ENCODE measurements around the gene MED17. TPM values are rescaled to one million over a fixed set of nuclear protein-coding genes. Genes with fewer than 3 reads are reported as not detected.

The MED17 gene
- total and polyA plus RNA-seq, 4 donors: 9.2 to 56.8 (median 20.4) TPM

DNA sequence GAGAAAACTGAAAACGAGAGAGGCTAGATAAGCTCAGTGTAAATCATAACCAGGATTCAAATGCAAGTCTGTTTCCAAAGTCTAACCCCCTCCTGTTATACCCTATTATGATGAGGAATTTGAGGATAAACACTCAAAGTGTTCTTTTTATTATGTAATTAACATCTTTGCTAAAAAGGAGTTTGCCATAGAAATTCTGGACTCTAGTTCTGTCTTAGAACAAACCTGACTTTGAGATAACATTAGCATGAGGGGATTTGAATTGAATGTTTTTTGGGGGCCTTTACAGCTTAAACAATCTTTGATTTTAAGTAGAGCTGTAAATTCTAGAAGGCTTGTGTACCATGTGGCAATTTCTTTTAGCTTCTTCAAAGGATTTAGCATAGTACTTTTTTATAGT is 33.1 kb upstream of the MED17 start:
- TF ChIP-seq, protein P1, sequence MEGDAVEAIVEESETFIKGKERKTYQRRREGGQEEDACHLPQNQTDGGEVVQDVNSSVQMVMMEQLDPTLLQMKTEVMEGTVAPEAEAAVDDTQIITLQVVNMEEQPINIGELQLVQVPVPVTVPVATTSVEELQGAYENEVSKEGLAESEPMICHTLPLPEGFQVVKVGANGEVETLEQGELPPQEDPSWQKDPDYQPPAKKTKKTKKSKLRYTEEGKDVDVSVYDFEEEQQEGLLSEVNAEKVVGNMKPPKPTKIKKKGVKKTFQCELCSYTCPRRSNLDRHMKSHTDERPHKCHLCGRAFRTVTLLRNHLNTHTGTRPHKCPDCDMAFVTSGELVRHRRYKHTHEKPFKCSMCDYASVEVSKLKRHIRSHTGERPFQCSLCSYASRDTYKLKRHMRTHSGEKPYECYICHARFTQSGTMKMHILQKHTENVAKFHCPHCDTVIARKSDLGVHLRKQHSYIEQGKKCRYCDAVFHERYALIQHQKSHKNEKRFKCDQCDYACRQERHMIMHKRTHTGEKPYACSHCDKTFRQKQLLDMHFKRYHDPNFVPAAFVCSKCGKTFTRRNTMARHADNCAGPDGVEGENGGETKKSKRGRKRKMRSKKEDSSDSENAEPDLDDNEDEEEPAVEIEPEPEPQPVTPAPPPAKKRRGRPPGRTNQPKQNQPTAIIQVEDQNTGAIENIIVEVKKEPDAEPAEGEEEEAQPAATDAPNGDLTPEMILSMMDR (IDR thresholded peaks at IDR 0.05; ENCODE audit: control extremely low read depth, extremely low read depth): no peak
- Histone ChIP-seq H3K36me3 (ENCODE audit: control insufficient read depth in 4 of 4, insufficient read depth in 4 of 4, low read length in 4 of 4) (peaks cover 5 to 16% (median 11%) of the 10 kb centered on the region in 4 donors), H3K9me3 (ENCODE audit: control insufficient read depth in 4 of 4, insufficient read depth in 3 of 4, low read length in 3 of 4) (no peaks in the 10 kb centered on the region), H3K9ac (ENCODE audit: insufficient read depth in 1 of 2, low read length in 2 of 2) (no peak overlapping the region), H3K4me3 (no peak overlapping the region), H3K27ac (ENCODE audit: low read depth in 1 of 2, low read length in 1 of 2) (no peak overlapping the region), H3K4me1 (ENCODE audit: control insufficient read depth in 5 of 5, insufficient read depth in 5 of 5, low read length in 5 of 5) (peaks cover 0 to 3% (median 0%) of the 10 kb centered on the region in 5 donors), H3K27me3 (ENCODE audit: control insufficient read depth in 3 of 3, insufficient read depth in 3 of 3, low read length in 2 of 3) (no peaks in the 10 kb centered on the region)
- no peak for ATAC-seq (ENCODE audit: insufficient read depth, low FRiP score)
- WGBS, 2 donors: 62 to 80% methylated on average over 1 of the region's 1 CpG
- DNase-seq: no peak

DNA sequence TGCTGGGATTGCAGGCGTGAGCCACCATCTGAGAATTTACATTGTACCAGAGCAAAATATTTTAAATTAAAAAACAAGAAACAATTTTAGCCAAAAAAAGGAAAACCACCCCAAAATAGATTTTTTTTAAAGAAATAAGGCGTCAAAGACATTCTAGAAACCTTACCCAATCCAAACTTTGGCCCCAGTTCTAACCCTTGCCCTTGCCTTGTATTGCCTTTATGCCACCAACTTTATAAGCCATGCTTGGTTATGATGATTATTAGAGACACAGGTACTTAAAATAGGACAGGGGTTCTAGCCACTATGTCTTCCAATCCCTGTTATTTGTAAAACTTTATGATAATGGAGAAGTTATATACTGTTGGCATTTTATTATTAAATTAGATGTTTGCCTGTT is 30.8 kb upstream of the MED17 start:
- ATAC-seq (ENCODE audit: insufficient read depth, low FRiP score): no peak
- H3K27me3 ChIP-seq (ENCODE audit: control insufficient read depth in 3 of 3, insufficient read depth in 3 of 3, low read length in 2 of 3): no peaks in the 10 kb centered on the region
- TF ChIP-seq, protein P1 (IDR thresholded peaks at IDR 0.05; ENCODE audit: control extremely low read depth, extremely low read depth): no peak
- no peak overlapping the region for H3K4me3 ChIP-seq
- DNase-seq: no peak
- peaks cover 8 to 21% (median 15%) of the 10 kb centered on the region in 4 donors for H3K36me3 ChIP-seq (ENCODE audit: control insufficient read depth in 4 of 4, insufficient read depth in 4 of 4, low read length in 4 of 4)
- no peaks in the 10 kb centered on the region for H3K4me1 ChIP-seq (ENCODE audit: control insufficient read depth in 5 of 5, insufficient read depth in 5 of 5, low read length in 5 of 5)
- no peak overlapping the region for H3K9ac ChIP-seq (ENCODE audit: insufficient read depth in 1 of 2, low read length in 2 of 2)
- WGBS, 2 donors: 95 to 98% methylated on average over 2 of the region's 2 CpGs
- no peaks in the 10 kb centered on the region for H3K9me3 ChIP-seq (ENCODE audit: control insufficient read depth in 4 of 4, insufficient read depth in 3 of 4, low read length in 3 of 4)
- H3K27ac ChIP-seq (ENCODE audit: low read depth in 1 of 2, low read length in 1 of 2): no peak overlapping the region

DNA sequence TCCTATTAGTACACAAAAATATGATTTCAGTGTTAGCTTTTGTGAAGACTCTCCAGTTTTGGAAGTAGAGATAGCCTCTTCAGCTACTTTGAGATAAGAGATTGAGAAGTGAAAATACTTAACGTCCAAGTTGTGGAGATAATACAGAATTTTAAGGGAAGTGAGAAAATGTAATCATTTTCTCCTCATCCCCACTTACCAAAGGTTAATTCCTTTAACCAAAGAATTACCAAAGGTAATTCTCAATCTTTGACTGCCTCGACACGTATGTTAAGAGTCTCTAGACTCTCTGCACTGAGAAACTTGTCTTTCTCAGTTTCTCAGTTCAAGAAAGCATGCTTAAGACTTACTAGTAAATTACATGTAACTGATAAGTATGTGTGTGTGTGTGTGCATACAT is 27.3 kb upstream of the MED17 start:
- H3K4me1 ChIP-seq (ENCODE audit: control insufficient read depth in 5 of 5, insufficient read depth in 5 of 5, low read length in 5 of 5): no peaks in the 10 kb centered on the region
- H3K27me3 ChIP-seq (ENCODE audit: control insufficient read depth in 3 of 3, insufficient read depth in 3 of 3, low read length in 2 of 3): no peaks in the 10 kb centered on the region
- TF ChIP-seq, protein P1 (IDR thresholded peaks at IDR 0.05; ENCODE audit: control extremely low read depth, extremely low read depth): no peak
- H3K27ac ChIP-seq (ENCODE audit: low read depth in 1 of 2, low read length in 1 of 2): no peak overlapping the region
- 77 to 84% methylated on average over 3 of the region's 3 CpGs for WGBS, 2 donors
- ATAC-seq (ENCODE audit: insufficient read depth, low FRiP score): no peak
- H3K4me3 ChIP-seq: no peak overlapping the region
- peaks cover 18 to 30% (median 25%) of the 10 kb centered on the region in 4 donors for H3K36me3 ChIP-seq (ENCODE audit: control insufficient read depth in 4 of 4, insufficient read depth in 4 of 4, low read length in 4 of 4)
- no peak for DNase-seq
- H3K9ac ChIP-seq (ENCODE audit: insufficient read depth in 1 of 2, low read length in 2 of 2): no peak overlapping the region
- H3K9me3 ChIP-seq (ENCODE audit: control insufficient read depth in 4 of 4, insufficient read depth in 3 of 4, low read length in 3 of 4): peaks cover 0 to 2% (median 0%) of the 10 kb centered on the region in 4 donors

DNA sequence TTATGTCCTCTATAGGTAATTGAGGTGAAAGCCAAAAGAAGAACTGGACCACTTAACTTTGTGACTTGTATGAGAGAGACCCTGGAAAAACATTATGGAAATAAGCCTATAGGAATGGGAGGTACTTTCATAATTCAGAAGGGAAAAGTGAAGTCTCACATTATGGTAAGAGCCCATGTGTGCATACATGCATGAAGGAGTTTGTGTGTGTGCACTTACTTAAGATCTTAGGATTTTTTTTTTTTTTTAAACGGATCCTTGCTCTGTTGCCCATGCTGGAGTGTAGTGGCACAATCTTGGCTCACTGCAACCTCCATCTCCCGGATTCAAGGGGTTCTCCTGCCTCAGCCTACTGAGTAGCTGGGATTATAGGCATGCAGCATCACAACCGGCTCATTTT is 26.8 kb upstream of the MED17 start:
- H3K9me3 ChIP-seq (ENCODE audit: control insufficient read depth in 4 of 4, insufficient read depth in 3 of 4, low read length in 3 of 4): peaks cover 0 to 2% (median 0%) of the 10 kb centered on the region in 4 donors
- H3K27ac ChIP-seq (ENCODE audit: low read depth in 1 of 2, low read length in 1 of 2): no peak overlapping the region
- TF ChIP-seq, protein P1 (IDR thresholded peaks at IDR 0.05; ENCODE audit: control extremely low read depth, extremely low read depth): no peak
- ATAC-seq (ENCODE audit: insufficient read depth, low FRiP score): no peak
- no peak overlapping the region for H3K9ac ChIP-seq (ENCODE audit: insufficient read depth in 1 of 2, low read length in 2 of 2)
- H3K36me3 ChIP-seq (ENCODE audit: control insufficient read depth in 4 of 4, insufficient read depth in 4 of 4, low read length in 4 of 4): peaks cover 18 to 29% (median 25%) of the 10 kb centered on the region in 4 donors
- no peak overlapping the region for H3K4me3 ChIP-seq
- H3K4me1 ChIP-seq (ENCODE audit: control insufficient read depth in 5 of 5, insufficient read depth in 5 of 5, low read length in 5 of 5): no peaks in the 10 kb centered on the region
- DNase-seq: no peak
- WGBS, 2 donors: 87 to 95% methylated on average over 3 of the region's 3 CpGs
- no peaks in the 10 kb centered on the region for H3K27me3 ChIP-seq (ENCODE audit: control insufficient read depth in 3 of 3, insufficient read depth in 3 of 3, low read length in 2 of 3)

Data from lung (tissue), 12 donors.